Endothelial cell of umbilical vein (primary cell): ENCODE measurements around the gene LMF1. TPM values are rescaled to one million over a fixed set of nuclear protein-coding genes. Genes with fewer than 3 reads are reported as not detected.

Experiments used
- BruUV-seq: library from RNA; stranded (reverse); fragments of 400-500 nt; replicated peaks from 2 replicates; lab custom pipeline; 2021; lab: Mats Ljungman, UMichigan
- CTCF ChIA-PET: fragments of 300-600, 350-600 bp; sonication (Branson Sonifier 250); formaldehyde crosslinking; loops from one replicate; lab custom pipeline; 2021; ENCODE audit warnings: antibody characterized with exemption, inconsistent platforms; lab: Charles Lee
- POLR2A ChIA-PET: fragments of 300-600, 350-600 bp; sonication (Branson Sonifier 250); formaldehyde crosslinking; loops from one replicate; lab custom pipeline; 2021; ENCODE audit warnings: antibody characterized with exemption, inconsistent platforms; lab: Charles Lee
- DNase-seq: peaks from one replicate; pipeline ENCODE4 v3.0.0-alpha.2; 2011; ENCODE audit warnings: low read depth, low spot score
- FAIRE-seq: peaks from 2 replicates; lab custom pipeline; 2011; peaks lifted over from hg19 to GRCh38; lab: Jason Lieb, UNC
- H2AFZ ChIP-seq: 2 replicates; pipeline ENCODE4 v1.6.0; 2012; ENCODE audit warnings: low read depth, low read length, control low read depth, inconsistent platforms
- H3K27ac ChIP-seq: 2 replicates; pipeline ENCODE4 v1.5.1; 2011; ENCODE audit warnings: low read depth, mild to moderate bottlenecking, control low read depth, low read length, moderate library complexity; ENCODE audit not compliant: insufficient read depth
- H3K27me3 ChIP-seq, 2 experiments: 2 replicates each; pipeline versions ENCODE4 v1.6.0 to v1.6.1; 2011; ENCODE audit warnings: low read length in 2 of 2, mixed read lengths in 1 of 2; ENCODE audit not compliant: control insufficient read depth in 2 of 2, insufficient read depth in 2 of 2
- H3K36me3 ChIP-seq, 2 experiments: 2 replicates in 1 of 2; 3 replicates in 1 of 2; pipeline ENCODE4 v1.5.1; 2011; ENCODE audit warnings: low read length in 2 of 2, mild to moderate bottlenecking in 1 of 2, moderate library complexity in 1 of 2; ENCODE audit not compliant: control insufficient read depth in 2 of 2, insufficient read depth in 2 of 2; ENCODE audit errors: extremely low read depth in 1 of 2
- H3K4me1 ChIP-seq: 3 replicates; pipeline ENCODE4 v1.5.1; 2011; ENCODE audit warnings: mild to moderate bottlenecking, low read length; ENCODE audit not compliant: control insufficient read depth, insufficient read depth; ENCODE audit errors: extremely low read depth
- H3K4me2 ChIP-seq: 2 replicates; pipeline ENCODE4 v1.6.1; 2011; ENCODE audit warnings: low read length, control low read depth, mixed read lengths; ENCODE audit not compliant: insufficient read depth
- H3K4me3 ChIP-seq, 3 experiments: fragments of 200-600 bp in 1 of 3; sonication (generic), shearing (Covaris generic) in 1 of 3; replicated peaks in 1 of 3; 2 replicates each; pipeline ENCODE4 v1.5.1; 2011 to 2016; ENCODE audit warnings: control low read depth in 3 of 3, low read length in 3 of 3, mild to moderate bottlenecking in 2 of 3, inconsistent platforms in 1 of 3, low read depth in 1 of 3, moderate library complexity in 1 of 3; ENCODE audit not compliant: insufficient read depth in 1 of 3
- H3K79me2 ChIP-seq: 2 replicates; pipeline ENCODE4 v1.6.0; 2012; ENCODE audit warnings: low read length, inconsistent platforms; ENCODE audit not compliant: control insufficient read depth, insufficient read depth
- H3K9ac ChIP-seq: replicated peaks from 2 replicates; pipeline ENCODE3; 2011; ENCODE audit warnings: low read length, control low read depth; ENCODE audit not compliant: insufficient read depth; ENCODE audit errors: extremely low read depth
- H3K9me1 ChIP-seq: replicated peaks from 3 replicates; pipeline ENCODE4 v1.6.0; 2011; ENCODE audit warnings: mild to moderate bottlenecking, low read length; ENCODE audit not compliant: control insufficient read depth, insufficient read depth; ENCODE audit errors: extremely low read depth
- H3K9me3 ChIP-seq: replicated peaks from 2 replicates; pipeline ENCODE4 v1.5.1; 2012; ENCODE audit warnings: low read length, inconsistent platforms; ENCODE audit not compliant: control insufficient read depth, insufficient read depth
- H4K20me1 ChIP-seq: replicated peaks from 2 replicates; pipeline ENCODE3; 2011; ENCODE audit warnings: mild to moderate bottlenecking, low read length; ENCODE audit not compliant: control insufficient read depth, insufficient read depth; ENCODE audit errors: extremely low read depth
- CTCF ChIP-seq, 2 donors: IDR thresholded peaks; 1 replicate in 1 of 2; 2 replicates in 1 of 2; pipeline ENCODE4 v1.5.1; 2011; ENCODE audit warnings: low read length in 2 of 2, mild to moderate bottlenecking in 2 of 2, moderate library complexity in 2 of 2, control low read depth in 1 of 2, inconsistent platforms in 1 of 2, low read depth in 1 of 2; ENCODE audit not compliant: insufficient read depth in 1 of 2; ENCODE audit errors: extremely low read depth in 1 of 2
- GATA2 ChIP-seq: IDR thresholded peaks from 2 replicates; pipeline ENCODE4 v1.7.0; 2011; ENCODE audit warnings: low read depth, mild to moderate bottlenecking, moderate library complexity, mixed read lengths, low read length; ENCODE audit not compliant: insufficient read length, insufficient read depth
- POLR2AphosphoS5 ChIP-seq: IDR thresholded peaks from 2 replicates; pipeline ENCODE4 v1.6.1; 2012; ENCODE audit warnings: low read depth, mild to moderate bottlenecking, control low read depth, low read length, moderate library complexity; ENCODE audit not compliant: insufficient read depth
- dilution Hi-C: fragments of 300-500 bp; cut with MboI; formaldehyde crosslinking; loops from one replicate; pipeline ENCODE4 v1.15.0; 2019; ENCODE audit warnings: low sequenced_read_pairs; ENCODE audit not compliant: extremely low pct_ligation_motif_present
- intact Hi-C: fragments of 100-400 bp; cut with micrococcal nuclease; formaldehyde crosslinking; loops from one replicate; pipeline ENCODE4 v1.10.0; 2022
- polyA plus RNA-seq, 4 experiments: library from polyadenylated mRNA; depleted of rRNA in 3 of 4; stranded (reverse) in 3 of 4; unstranded in 1 of 4; fragments of >200 nt; gene quantifications; 2 replicates each; pipeline versions ENCODE4 v1.2.1 to v1.2.3, GENCODE V29; 2011 to 2012; ENCODE audit warnings: missing spikeins in 1 of 4
- total RNA-seq: library from RNA; stranded (reverse); gene quantifications from 2 replicates; pipeline ENCODE4 v1.2.3, GENCODE V29; 2021

Gene LMF1
- total and polyA plus RNA-seq, 2 donors (not counting 3 experiments of a cell fraction or from before 2014, with no cell fraction given): 17.8 TPM

GRCh38 chr16:987906-988305 lies 17.1 kb upstream of the LMF1 start:
- no peaks in the 10 kb centered on the region for H3K9me3 ChIP-seq

More at GRCh38 chr16:987906-988305, 17.1 kb upstream of the LMF1 start:
- no peaks in the 10 kb centered on the region for H4K20me1 ChIP-seq
- CTCF ChIA-PET: no interaction called here
- no peak overlapping the region for H2AFZ ChIP-seq
- no peaks in the 10 kb centered on the region for H3K79me2 ChIP-seq
- H3K9ac ChIP-seq: no peak overlapping the region
- H3K27ac ChIP-seq: no peak overlapping the region
- POLR2A ChIA-PET: no interaction called here
- no peak overlapping the region for H3K4me2 ChIP-seq
- H3K27me3 ChIP-seq: peaks cover 1 to 3% of the 10 kb centered on the region in 2 experiments
- intact Hi-C loops (no loop called here), dilution Hi-C loops (no loop called here)
- no peaks in the 10 kb centered on the region for H3K9me1 ChIP-seq
- H3K36me3 ChIP-seq: no peaks in the 10 kb centered on the region
- no peaks in the 10 kb centered on the region for H3K4me1 ChIP-seq
- no TSS peak for BruUV-seq
- TF ChIP-seq POLR2AphosphoS5 (no peak), GATA2 (no peak), CTCF (IDR thresholded peaks at IDR 0.05; ENCODE audit: extremely low read depth in 1 of 2, insufficient read depth in 1 of 2, low read depth in 1 of 2, low read length in 2 of 2) (no peak)
- no peak overlapping the region for H3K4me3 ChIP-seq
- DNase-seq (no peak), FAIRE-seq (no peak)
